GM19468 (cell line): ENCODE measurements around the gene CALML3.
"Not testable (repeated sequence)": the region's sequence is repeated elsewhere in the genome, so short reads cannot be mapped to it uniquely, and the experiment has no call there.

Source experiments
- ATAC-seq: cut with Tn5 transposase; IDR thresholded peaks from one replicate; pipeline ENCODE4 v1.9.1; 2021; ENCODE audit warnings: mild to moderate bottlenecking, moderate library complexity, moderate number of reproducible peaks; ENCODE audit not compliant: unreplicated experiment; ENCODE audit errors: extremely low read depth

CALML3 gene

GRCh38 chr10:5524641-5525560 lies at the start of gene CALML3:
Gene CALML3 (plus strand): TSS chr10:5524961. CDS start chr10:5525086, 125 bp downstream.
- no peak for ATAC-seq

- not testable (repeated sequence) for ATAC-seq
Observed at GRCh38 chr10:5475088-5475487, 49.7 kb upstream of the CALML3 start.

GRCh38 chr10:5475974-5476807 lies 48.6 kb upstream of the CALML3 start:
- ATAC-seq, result not testable (repeated sequence)

- no peak for ATAC-seq
Observed at GRCh38 chr10:5476918-5477525, 47.7 kb upstream of the CALML3 start.

DNA sequence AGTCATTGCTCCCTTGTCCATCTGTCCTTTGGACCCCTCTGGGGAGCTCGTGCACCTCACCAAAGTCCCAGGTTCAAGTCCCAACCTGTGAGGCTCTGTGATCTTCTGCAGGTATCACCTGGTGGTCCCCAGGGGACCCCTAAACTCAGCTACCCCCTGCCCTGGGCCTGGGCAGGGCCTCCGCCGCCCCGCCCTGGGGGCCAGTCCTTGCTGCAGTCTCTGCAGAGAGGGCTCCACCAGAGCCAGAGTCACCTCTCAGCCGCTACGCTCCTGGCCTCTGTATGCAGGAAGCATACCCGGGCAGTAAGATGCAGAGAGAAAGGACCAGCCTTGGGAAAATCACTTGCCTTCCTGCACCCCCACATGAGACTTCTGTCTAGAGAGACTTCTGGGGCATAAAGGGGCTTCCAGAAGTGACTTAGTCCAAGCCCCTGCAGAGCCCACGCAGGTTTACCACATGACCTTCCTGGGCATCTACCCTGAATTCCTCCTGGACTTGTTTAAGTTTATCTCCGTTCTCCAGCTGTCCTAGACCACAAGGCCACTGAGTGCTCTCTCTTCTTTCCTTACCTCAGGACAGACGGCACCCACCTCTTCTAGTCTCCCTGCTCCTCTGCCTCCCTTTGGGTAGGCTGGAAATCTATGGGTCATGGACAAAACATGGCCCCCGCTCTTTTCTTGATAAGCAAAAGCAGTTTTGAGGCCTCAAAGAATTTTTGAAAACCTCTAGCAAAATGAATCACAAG lies 46.6 kb upstream of the CALML3 start:
- no peak for ATAC-seq

DNA sequence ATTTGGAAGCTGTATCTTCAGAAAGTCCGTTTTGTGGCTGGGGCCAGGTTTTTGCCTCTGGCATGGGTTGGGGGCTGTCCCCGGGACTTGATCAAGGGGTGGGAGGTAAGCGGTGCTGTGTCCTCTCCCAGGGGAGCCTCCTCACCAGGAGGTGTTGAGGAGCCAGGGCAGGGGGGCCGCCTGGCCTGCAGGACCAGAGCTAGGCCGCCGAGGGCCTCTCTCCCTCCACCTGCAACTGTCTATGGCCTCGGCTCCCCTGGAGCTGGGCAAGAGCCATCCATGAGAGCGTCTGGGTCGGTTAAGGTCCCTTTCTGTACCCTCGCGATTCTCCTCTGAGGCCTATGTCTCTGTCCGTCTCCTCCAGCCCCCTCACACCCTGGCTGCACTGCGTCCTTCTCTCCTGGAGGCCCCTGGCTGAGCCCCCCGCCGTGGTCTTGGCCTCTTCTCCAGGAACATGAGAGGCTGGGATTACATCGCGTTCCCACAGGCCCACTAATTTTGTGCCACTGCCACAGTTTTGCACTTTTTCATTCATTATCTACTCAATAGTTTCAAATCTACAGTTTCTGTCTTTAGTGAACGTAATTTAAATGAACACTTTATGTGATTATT lies 46.0 kb upstream of the CALML3 start:
- no peak for ATAC-seq

- ATAC-seq, result no peak
Observed at GRCh38 chr10:5479481-5480161, 45.1 kb upstream of the CALML3 start.

GRCh38 chr10:5480162-5480941 lies 44.4 kb upstream of the CALML3 start:
- ATAC-seq, result no peak

DNA sequence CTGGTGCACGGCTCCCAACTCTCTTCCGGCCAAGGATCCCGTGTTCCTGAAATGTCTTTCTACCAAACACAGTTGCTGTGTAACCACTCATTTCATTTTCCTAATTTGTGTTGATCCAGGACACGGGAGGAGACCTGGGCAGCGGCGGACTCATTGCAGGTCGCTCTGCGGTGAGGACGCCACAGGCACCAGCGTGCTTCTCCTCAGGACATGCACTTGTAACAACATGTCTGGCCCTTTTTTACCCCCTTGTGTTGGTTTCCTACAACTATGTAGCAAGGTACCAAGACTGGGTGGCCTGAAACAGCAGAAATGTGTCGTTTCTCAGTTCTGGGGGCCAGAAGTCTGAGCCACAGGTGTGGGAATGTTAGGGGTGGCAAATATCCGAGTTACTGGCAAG lies 43.6 kb upstream of the CALML3 start:
- ATAC-seq, result no peak

GRCh38 chr10:5482016-5482415 lies 42.7 kb upstream of the CALML3 start:
- no peak for ATAC-seq

- no peak for ATAC-seq
Observed at GRCh38 chr10:5484205-5484604, 40.6 kb upstream of the CALML3 start.

DNA sequence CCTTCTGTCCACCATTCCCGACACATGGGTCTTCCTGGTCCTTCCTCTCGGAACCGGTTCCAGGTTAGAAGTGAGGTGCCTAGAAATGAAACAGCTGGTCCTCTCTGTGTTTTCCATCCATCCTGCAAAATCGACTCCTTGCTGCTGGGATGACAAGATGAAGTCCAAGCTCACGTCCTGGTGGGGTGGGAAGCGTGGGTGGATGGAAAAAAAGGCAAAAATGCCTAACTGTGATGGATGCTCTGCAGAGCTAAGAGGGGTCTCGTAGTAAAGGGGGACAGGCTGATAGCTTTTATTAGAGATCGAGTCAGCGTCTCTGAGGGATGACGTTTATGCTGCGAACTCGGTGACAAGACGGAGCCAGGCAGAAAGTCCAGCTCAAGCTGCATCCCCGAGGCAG lies 39.5 kb upstream of the CALML3 start:
- no peak for ATAC-seq

- no peak for ATAC-seq
Observed at GRCh38 chr10:5485948-5486852, 38.6 kb upstream of the CALML3 start.

DNA sequence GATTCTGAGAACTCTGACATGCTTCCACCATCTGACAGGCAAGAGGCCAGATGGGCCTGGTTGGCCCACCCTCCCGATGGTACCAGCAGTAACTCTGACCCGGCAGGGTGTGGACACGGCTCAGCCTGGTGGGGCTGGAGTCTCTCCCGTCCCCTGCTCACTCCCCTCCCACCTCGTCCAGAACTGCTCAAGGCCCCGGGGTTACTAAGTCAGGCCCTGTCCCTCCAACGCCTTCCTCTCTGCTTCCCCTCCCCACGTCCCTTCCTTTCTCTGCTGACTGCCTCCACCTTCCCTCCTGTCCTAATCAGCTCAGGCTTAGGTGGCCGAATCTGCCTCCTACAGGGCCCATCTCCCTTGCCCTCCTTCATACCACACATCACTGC lies 37.9 kb upstream of the CALML3 start:
- ATAC-seq, result no peak

DNA sequence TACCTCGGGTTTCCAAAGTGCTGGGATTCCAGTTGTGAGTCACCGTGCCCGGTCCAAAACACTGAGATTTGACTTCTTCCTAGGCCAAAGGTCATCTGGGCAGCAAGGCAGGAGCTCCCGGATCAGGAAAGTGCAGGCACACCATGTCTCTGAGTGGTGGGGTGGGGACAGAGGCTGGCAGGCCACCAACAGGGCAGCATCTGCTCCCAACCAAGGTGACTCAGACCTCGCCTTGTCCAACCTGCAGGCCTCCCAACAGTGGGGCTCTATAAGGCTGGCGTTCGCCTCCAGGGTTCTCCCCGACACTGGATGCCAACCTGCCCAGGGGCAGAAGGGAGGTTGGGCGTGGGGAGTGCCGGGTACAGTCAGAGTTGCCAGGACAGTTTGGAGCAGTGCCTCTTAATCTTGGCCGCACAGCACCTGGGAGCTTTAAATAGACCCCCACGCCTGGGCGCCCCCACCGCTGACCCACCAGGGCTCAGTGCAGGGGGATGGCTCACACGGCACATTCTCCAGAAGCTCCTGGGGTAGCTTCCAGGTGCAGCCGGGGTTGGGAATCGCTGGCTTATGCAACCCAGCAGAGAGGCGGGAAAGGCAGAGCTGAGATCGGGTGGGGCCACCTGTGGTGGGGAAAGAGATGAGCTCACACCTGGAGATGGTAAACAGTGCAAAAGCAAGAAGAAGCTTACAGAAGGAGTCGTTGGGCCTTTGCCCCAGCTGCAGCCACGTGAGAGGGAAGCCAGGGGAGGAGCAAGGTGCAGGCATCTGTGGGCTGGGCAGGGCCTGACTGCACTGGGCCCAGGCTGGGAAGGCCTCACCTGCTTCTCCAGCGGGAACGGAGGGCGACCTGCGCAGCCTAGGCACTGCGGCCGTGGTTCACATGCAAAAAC lies 36.2 kb upstream of the CALML3 start:
- no peak for ATAC-seq

- ATAC-seq, result no peak
Observed at GRCh38 chr10:5490032-5490431, 34.7 kb upstream of the CALML3 start.
